ENCODE results near the gene TOMM70.

The TOMM70 gene

GRCh38 chr3:100411091-100411982 is 10.4 kb upstream of the TOMM70 start:
- no peak for DNase-seq (ENCODE audit: low read depth in 2 of 2)

GRCh38 chr3:100407977-100408532 is 7.2 kb upstream of the TOMM70 start:
- DNase-seq (ENCODE audit: low read depth in 2 of 2), result no peak

- DNase-seq (ENCODE audit: low read depth in 2 of 2), result no peak
Measured at GRCh38 chr3:100407164-100407563, 6.3 kb upstream of the TOMM70 start.

GRCh38 chr3:100404250-100404548 is 3.3 kb upstream of the TOMM70 start:
- no peak for DNase-seq (ENCODE audit: low read depth in 2 of 2)

GRCh38 chr3:100403362-100404249 is 2.7 kb upstream of the TOMM70 start:
- DNase-seq (ENCODE audit: low read depth in 2 of 2), result no peak

GRCh38 chr3:100402891-100403290 is 2.0 kb upstream of the TOMM70 start:
- no peak for DNase-seq (ENCODE audit: low read depth in 2 of 2)

GRCh38 chr3:100402256-100402655 is 1.4 kb upstream of the TOMM70 start:
- no peak for DNase-seq (ENCODE audit: low read depth in 2 of 2)

GRCh38 chr3:100401674-100402041 is 769 bp upstream of the TOMM70 start:
- DNase-seq (ENCODE audit: low read depth in 2 of 2), result peak; percentile 8 to 22

GRCh38 chr3:100400419-100400779 is 490 bp downstream of the TOMM70 start:
- peak in 1 of 2 donors; percentile 7 for DNase-seq (ENCODE audit: low read depth in 2 of 2)

GRCh38 chr3:100399341-100400071 is 1.4 kb downstream of the TOMM70 start:
- no peak for DNase-seq (ENCODE audit: low read depth in 2 of 2)

- DNase-seq (ENCODE audit: low read depth in 2 of 2), result no peak
Measured at GRCh38 chr3:100396967-100397366, 3.9 kb downstream of the TOMM70 start.

- no peak for DNase-seq (ENCODE audit: low read depth in 2 of 2)
Measured at GRCh38 chr3:100395679-100396431, 5.0 kb downstream of the TOMM70 start.

- DNase-seq (ENCODE audit: low read depth in 2 of 2), result no peak
Measured at GRCh38 chr3:100389025-100389424, 11.9 kb downstream of the TOMM70 start.

- no peak for DNase-seq (ENCODE audit: low read depth in 2 of 2)
Measured at GRCh38 chr3:100386437-100387074, 14.3 kb downstream of the TOMM70 start.

GRCh38 chr3:100384733-100385525 is 16.0 kb downstream of the TOMM70 start:
- DNase-seq (ENCODE audit: low read depth in 2 of 2), result no peak

GRCh38 chr3:100376301-100376700 is 24.6 kb downstream of the TOMM70 start:
- no peak for DNase-seq (ENCODE audit: low read depth in 2 of 2)

- no peak for DNase-seq (ENCODE audit: low read depth in 2 of 2)
Measured at GRCh38 chr3:100374521-100374920, 26.4 kb downstream of the TOMM70 start.

GRCh38 chr3:100370756-100371155 is 30.1 kb downstream of the TOMM70 start:
- no peak for DNase-seq (ENCODE audit: low read depth in 2 of 2)

GRCh38 chr3:100368441-100368840 is 32.4 kb downstream of the TOMM70 start:
- DNase-seq (ENCODE audit: low read depth in 2 of 2), result no peak

GRCh38 chr3:100366424-100366823 is 34.5 kb downstream of the TOMM70 start:
- no peak for DNase-seq (ENCODE audit: low read depth in 2 of 2)
